Kidney (tissue), 14 donors: ENCODE results near the gene TARBP1. TPM values are rescaled to one million over a fixed set of nuclear protein-coding genes. Genes with fewer than 3 reads are reported as not detected.
"Not testable (repeated sequence)": the region's sequence is repeated elsewhere in the genome, so short reads cannot be mapped to it uniquely, and the experiment has no call there.

Experiments used
- DNase-seq, 5 donors: peaks; one replicate each; pipeline ENCODE4 v3.0.0-alpha.2; 2013 to 2020
- FAIRE-seq: peaks from 2 replicates; lab custom pipeline; 2012; peaks lifted over from hg19 to GRCh38; lab: Jason Lieb, UNC
- H3K27ac ChIP-seq, 2 donors: one replicate each; pipeline ENCODE4 v1.7.0; 2013; ENCODE audit warnings: low read depth in 2 of 2, low read length in 2 of 2, inconsistent platforms in 1 of 2
- H3K27me3 ChIP-seq: one replicate; pipeline ENCODE4 v1.7.1; 2013; ENCODE audit warnings: low read length, inconsistent platforms; ENCODE audit not compliant: control insufficient read depth, insufficient read depth
- H3K36me3 ChIP-seq, 3 donors: one replicate each; pipeline versions ENCODE4 v1.7.0 to v1.7.1; 2013; ENCODE audit warnings: low read length in 3 of 3, control low read depth in 1 of 3, inconsistent platforms in 1 of 3; ENCODE audit not compliant: insufficient read depth in 3 of 3, control insufficient read depth in 2 of 3
- H3K4me1 ChIP-seq, 3 donors: one replicate each; pipeline versions ENCODE4 v1.7.0 to v1.7.1; 2013; ENCODE audit warnings: low read length in 3 of 3, inconsistent platforms in 1 of 3, low read depth in 1 of 3; ENCODE audit not compliant: control insufficient read depth in 2 of 3, insufficient read depth in 2 of 3
- H3K4me3 ChIP-seq, 3 donors: one replicate each; pipeline versions ENCODE4 v1.7.0 to v1.8.1; 2013; ENCODE audit warnings: low read length in 3 of 3, control low read depth in 1 of 3, inconsistent platforms in 1 of 3
- H3K9ac ChIP-seq, 3 donors: one replicate each; pipeline versions ENCODE4 v1.7.0 to v1.7.1; 2013; ENCODE audit warnings: low read length in 3 of 3, control low read depth in 1 of 3, inconsistent platforms in 1 of 3
- H3K9me3 ChIP-seq, 3 donors: one replicate each; pipeline versions ENCODE4 v1.7.0 to v1.7.1; 2013; ENCODE audit warnings: low read length in 3 of 3, control low read depth in 1 of 3, inconsistent platforms in 1 of 3; ENCODE audit not compliant: control insufficient read depth in 2 of 3, insufficient read depth in 1 of 3
- CTCF ChIP-seq: IDR thresholded peaks from 3 replicates; pipeline ENCODE4 v1.5.1; 2012; ENCODE audit warnings: mild to moderate bottlenecking, moderate library complexity, borderline replicate concordance; ENCODE audit not compliant: insufficient read depth; ENCODE audit errors: extremely low read depth
- intact Hi-C: fragments of 100-400 bp; cut with DNase I; formaldehyde crosslinking; loops from one replicate; pipeline ENCODE4 v1.11.1; 2022
- polyA plus RNA-seq: library from polyadenylated mRNA; stranded (reverse); fragments of 350-450 nt; fragmentation: Illumina TruSeq; extraction: RNeasy Lipid Tissue Mini Kit (QIAGEN cat#74804); gene quantifications from one replicate; pipeline ENCODE4 v1.2.3, GENCODE V29; 2014; ENCODE audit warnings: low read depth, low replicate concordance; ENCODE audit not compliant: insufficient read depth
- total RNA-seq: library from RNA; stranded (reverse); fragmentation: NEBNext Ultra II Directional; extraction: Animal tissue kit (Norgen Biotek cat#: 25700); gene quantifications from one replicate; pipeline ENCODE4 v1.2.1, GENCODE V29; 2021
- donor health status: control.
- donor health status: control.
- donor health status: control.
- donor health status: control.
- donor health status: control.
- donor health status: DM: yes; HTN: yes; CAD: no.
- donor health status: Normal renal cell carcinoma (clear cell type).

The TARBP1 gene
- total and polyA plus RNA-seq, 2 donors from 2014 or later: 14.3 to 26.2 TPM

GRCh38 chr1:234520908-234521817 is 42.2 kb upstream of the TARBP1 start:
- no peaks in the 10 kb centered on the region for H3K27me3 ChIP-seq
- FAIRE-seq (no peak), DNase-seq (no peak)
- no peak overlapping the region for H3K4me3 ChIP-seq
- H3K4me1 ChIP-seq: peaks cover 6 to 19% (median 11%) of the 10 kb centered on the region in 3 donors
- TF ChIP-seq CTCF: no peak
- H3K9me3 ChIP-seq: no peaks in the 10 kb centered on the region
- no peak overlapping the region for H3K9ac ChIP-seq
- H3K27ac ChIP-seq: no peak overlapping the region
- no peaks in the 10 kb centered on the region for H3K36me3 ChIP-seq
- intact Hi-C loops: no loop called here

GRCh38 chr1:234519506-234519905 is 40.5 kb upstream of the TARBP1 start:
- H3K9ac ChIP-seq: no peak overlapping the region
- no peaks in the 10 kb centered on the region for H3K9me3 ChIP-seq
- intact Hi-C loops: no loop called here
- DNase-seq (peak in 3 of 5 donors; percentile 59 to 66 (median 60)), FAIRE-seq (no peak)
- no peak for TF ChIP-seq CTCF
- H3K27ac ChIP-seq: no peak overlapping the region
- no peaks in the 10 kb centered on the region for H3K36me3 ChIP-seq
- H3K4me3 ChIP-seq: no peak overlapping the region
- H3K4me1 ChIP-seq: peaks cover 9 to 21% (median 11%) of the 10 kb centered on the region in 3 donors
- H3K27me3 ChIP-seq: no peaks in the 10 kb centered on the region

- Histone ChIP-seq H3K4me1 (peaks cover 9 to 20% (median 11%) of the 10 kb centered on the region in 3 donors), H3K4me3 (no peak overlapping the region), H3K9me3 (no peaks in the 10 kb centered on the region), H3K9ac (no peak overlapping the region), H3K36me3 (no peaks in the 10 kb centered on the region), H3K27me3 (no peaks in the 10 kb centered on the region), H3K27ac (no peak overlapping the region)
- no peak for FAIRE-seq
- DNase-seq: no peak
- intact Hi-C loops: no loop called here
- TF ChIP-seq CTCF: no peak
These were observed 39.9 kb upstream of the TARBP1 start for GRCh38 chr1:234518876-234519275.

GRCh38 chr1:234518086-234518485 is 39.1 kb upstream of the TARBP1 start:
- H3K27ac ChIP-seq, FAIRE-seq: not testable (repeated sequence)
- H3K4me1 ChIP-seq: peaks cover 6 to 17% (median 8%) of the 10 kb centered on the region in 3 donors

More at GRCh38 chr1:234518086-234518485, 39.1 kb upstream of the TARBP1 start:
- H3K9me3 ChIP-seq, H3K27me3 ChIP-seq, H3K9ac ChIP-seq, H3K36me3 ChIP-seq, intact Hi-C loops, DNase-seq, H3K4me3 ChIP-seq: not testable (repeated sequence)
